HG03039 (cell line): ENCODE results near the gene USP5.

Experiments
- ATAC-seq: cut with Tn5 transposase; IDR thresholded peaks from one replicate; pipeline ENCODE4 v1.9.1; 2021; ENCODE audit warnings: mild to moderate bottlenecking, moderate library complexity; ENCODE audit not compliant: unreplicated experiment

The USP5 gene

DNA sequence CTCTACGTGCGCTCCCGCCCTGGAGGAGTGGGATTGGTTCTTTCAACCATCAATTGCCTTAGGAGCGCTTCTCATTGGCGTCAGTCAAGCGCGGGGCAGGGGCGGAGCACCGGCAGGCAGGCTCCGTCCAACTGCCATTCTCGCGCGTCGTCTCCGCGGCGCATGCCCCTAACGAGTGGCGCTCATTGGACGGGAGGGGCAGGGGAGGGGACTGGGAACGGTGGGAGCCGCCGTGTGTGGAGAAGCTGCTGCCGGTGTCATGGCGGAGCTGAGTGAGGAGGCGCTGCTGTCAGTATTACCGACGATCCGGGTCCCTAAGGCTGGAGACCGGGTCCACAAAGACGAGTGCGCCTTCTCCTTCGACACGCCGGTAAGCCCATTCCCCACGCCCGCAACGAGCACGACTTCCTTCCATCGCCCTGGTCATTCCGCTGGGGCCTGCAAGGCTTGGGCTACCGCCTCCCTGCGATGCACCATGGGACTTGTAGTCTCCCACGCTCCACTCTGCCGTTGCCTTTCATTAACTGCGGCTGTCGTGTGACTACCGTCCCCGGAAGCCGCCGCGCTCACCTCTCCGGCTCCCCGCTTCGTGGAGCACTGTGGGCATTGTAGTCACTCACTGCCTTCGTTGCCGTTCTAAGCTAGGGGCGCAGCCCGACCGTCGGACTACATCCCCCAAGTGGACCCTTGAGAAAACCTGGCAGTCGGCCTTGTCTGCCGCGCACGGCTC, at the start of gene USP5:
USP5 (plus strand) TSS at position 230 of the 730 bp plus-strand sequence; CDS start at position 260, 30 bp downstream.
- peak; percentile 63 for ATAC-seq

- no peak for ATAC-seq
Observed at GRCh38 chr12:6807170-6807569, 44.8 kb upstream of the USP5 start.

DNA sequence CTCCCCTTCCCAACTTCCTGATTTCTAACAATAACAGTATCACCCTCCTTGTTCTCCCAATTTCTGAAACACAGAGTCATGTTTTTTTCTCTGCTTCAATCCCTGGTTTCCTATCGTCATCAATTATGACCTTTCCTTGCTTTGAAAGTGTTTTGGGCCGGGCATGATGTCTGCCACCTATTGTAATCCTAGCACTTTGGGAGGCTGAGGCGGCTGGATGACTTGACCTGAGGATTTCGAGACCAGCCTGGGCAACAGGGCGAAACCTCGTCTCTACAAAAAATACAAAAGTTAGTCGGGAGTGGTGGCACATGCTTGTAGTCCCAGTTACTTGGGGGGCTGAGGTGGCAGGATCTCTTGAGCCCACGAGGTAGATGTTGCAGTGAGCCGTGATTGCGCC, 42.9 kb upstream of the USP5 start:
- ATAC-seq, result no peak

DNA sequence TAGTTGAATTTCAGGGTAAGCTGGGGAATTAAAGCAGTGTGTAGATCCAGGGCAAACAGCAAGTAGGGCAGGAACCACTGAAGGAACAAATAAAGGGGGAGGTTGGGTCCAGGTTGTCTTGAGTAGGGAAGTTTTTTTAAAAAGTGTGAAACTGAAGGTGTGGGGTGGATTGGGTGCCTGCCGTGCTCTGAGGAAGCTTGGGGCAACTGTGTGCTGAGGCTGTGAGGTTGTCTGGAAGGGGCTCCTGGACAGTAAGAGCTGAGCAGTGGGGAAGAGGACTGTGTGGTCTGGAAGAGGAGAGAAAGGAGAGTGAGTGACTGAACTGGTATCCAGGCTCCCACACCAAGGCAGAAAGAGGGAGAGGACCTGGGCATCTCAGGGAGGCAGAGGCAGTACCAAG, 41.2 kb upstream of the USP5 start:
- ATAC-seq, result no peak

DNA sequence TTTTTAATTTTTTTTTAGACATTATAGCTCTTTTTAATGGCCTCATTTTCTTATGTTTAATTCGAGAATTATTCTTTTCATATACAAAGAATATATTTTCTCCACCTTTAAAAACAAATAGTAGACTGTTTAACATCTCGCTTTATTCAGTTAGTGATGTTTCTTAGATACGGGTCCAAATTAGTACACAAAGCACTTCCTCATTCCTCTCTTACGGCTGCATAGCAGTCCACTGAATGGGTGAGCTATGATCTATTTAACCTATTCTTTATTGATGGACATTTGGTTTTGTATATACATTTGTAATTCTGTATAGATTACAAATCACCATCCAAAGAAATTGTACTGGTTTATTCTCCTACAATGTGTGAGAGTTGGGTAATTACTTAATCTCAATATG, 38.6 kb upstream of the USP5 start:
- no peak for ATAC-seq

DNA sequence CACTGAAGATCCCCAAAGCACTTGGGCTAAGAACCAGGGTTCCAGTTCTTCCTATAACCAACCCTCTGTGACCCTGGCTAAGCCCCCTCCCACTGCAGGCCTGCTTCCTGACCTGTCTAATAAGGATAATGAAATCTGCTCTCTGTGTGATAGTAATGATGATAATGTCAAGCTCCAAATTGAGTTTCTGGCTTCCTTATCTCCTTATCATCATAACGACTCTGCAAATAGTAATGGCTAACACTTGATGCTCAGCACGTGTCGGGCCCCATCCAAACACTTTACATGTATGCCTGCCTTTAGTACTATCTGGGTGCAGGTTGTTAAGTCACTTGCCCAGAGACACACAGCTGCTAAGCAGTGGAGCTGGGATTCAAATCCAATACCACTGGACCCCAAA, 35.4 kb upstream of the USP5 start:
- no peak for ATAC-seq

GRCh38 chr12:6817098-6817497, 34.9 kb upstream of the USP5 start:
- ATAC-seq, result no peak

GRCh38 chr12:6817662-6818157, 34.2 kb upstream of the USP5 start:
- ATAC-seq, result no peak

DNA sequence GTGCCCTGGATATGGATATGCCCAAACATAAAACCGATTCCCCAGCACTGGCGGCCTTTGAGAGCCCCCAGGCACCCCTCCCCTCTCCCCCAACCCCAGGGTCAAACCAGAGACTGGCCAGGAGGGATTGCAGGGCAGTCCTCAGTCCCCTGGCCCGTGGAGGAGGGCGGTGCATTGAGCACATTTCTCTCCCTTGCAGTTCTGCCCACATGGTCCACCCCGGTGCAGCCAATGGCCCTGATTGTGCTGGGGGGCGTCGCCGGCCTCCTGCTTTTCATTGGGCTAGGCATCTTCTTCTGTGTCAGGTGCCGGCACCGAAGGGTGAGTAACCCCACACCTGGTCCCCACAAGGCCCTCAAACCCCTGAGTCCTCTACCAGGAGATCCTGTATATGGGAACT, 33.7 kb upstream of the USP5 start:
- ATAC-seq, result no peak

DNA sequence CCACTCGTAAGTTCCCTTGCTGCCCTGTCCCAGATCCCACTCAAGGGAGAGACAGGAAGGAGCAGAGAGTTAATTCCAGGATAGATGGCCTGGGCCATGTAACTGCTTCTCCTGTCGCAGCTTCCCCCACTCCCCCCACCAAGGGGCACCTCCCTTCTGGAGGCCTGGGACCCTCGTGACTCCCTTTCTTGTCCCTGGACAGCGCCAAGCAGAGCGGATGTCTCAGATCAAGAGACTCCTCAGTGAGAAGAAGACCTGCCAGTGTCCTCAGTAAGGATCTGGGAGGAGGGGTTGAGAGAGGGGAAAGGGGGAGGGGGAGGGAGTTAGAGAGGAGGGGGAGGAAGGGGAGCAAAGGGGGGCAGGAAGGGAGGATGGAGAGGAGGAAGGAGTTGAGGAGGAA, 33.3 kb upstream of the USP5 start:
- ATAC-seq, result no peak

GRCh38 chr12:6819106-6820030, 32.6 kb upstream of the USP5 start:
- no peak for ATAC-seq

DNA sequence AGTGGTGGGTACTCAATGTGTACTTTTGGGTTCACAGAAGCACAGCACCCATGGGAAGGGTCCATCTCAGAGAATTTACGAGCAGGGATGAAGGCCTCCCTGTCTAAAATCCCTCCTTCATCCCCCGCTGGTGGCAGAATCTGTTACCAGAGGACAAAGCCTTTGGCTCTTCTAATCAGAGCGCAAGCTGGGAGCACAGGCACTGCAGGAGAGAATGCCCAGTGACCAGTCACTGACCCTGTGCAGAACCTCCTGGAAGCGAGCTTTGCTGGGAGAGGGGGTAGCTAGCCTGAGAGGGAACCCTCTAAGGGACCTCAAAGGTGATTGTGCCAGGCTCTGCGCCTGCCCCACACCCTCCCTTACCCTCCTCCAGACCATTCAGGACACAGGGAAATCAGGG, 31.8 kb upstream of the USP5 start:
- no peak for ATAC-seq

DNA sequence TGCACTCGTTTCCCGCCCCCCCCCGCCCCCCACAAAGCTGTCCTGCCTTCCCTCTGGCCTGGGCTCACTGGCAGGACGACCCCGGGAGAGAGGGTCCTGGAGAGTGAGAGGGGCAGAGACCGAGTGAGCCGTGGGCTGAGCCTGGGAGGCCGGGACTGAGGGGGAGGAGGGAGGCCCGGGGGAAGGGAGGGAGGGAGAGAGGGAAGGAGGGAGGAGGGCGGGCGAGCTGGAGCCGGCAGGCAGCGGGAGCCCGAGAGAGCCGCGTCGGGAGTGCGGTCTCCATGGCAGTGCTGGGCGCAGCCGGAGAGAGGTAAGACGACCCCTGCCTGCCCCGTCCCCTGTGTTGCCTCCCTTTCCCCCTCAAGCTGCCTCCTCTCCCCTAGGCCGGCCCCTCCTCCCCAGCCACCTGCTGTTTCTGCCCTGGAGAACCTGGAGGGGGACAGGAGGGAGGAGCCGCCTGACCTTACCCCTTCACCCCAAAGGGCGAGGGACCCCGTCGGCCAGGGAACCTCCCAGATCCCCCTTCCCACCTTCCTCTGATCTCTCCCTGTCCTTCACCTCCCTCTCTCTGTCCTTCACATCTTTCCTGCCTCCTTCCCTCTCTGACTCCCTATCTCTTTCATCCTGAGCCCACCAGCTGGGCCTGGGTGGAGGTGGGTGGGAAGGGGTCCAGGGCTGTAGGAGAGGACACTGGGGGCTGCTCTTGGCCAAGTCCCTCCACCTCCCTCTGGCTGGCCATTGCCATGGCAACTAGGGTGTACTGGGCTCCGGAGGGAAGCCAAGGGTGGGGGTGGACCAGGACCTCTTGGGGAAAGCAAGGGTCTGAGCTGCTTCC, 30.1 kb upstream of the USP5 start, which contains the start of gene GPR162:
GPR162 (plus strand) TSS at position 231 of the 835 bp plus-strand sequence. CDS start 2,078 bp downstream, outside the sequence.
- no peak for ATAC-seq

DNA sequence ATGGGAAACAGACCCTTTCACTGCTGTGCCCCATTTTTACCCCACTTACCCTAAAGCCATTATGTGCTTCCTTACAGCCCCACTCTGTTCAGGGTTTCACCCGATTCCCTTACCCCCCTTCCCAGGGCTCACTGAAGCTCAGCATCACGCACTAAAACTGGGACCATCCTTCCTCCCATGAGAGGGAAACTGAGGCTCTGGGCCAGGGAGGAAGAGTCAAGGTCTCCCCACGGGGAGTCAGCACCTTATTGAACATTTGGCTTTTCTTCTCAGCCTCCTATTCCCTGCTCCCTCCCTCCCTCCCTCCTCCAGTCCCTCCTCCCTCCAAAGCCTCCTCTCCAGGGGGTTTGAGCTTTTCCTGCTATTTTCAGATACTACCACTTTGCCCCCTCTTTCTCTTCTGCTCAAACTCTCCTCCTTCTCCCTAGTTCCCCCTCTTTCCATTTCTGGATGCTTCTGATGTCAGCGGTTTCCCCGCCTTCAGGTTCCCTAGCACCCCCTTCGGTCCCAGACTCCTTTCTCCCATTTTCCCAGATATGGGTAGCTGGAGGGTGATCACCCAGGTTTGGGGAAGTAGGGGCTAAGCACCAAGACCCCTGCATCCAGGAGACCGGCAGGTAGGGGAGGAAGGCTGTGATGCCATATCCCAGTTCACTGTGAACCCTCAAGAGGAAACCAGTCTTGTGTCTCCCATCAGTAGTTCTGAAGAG, 29.4 kb upstream of the USP5 start:
- no peak for ATAC-seq

DNA sequence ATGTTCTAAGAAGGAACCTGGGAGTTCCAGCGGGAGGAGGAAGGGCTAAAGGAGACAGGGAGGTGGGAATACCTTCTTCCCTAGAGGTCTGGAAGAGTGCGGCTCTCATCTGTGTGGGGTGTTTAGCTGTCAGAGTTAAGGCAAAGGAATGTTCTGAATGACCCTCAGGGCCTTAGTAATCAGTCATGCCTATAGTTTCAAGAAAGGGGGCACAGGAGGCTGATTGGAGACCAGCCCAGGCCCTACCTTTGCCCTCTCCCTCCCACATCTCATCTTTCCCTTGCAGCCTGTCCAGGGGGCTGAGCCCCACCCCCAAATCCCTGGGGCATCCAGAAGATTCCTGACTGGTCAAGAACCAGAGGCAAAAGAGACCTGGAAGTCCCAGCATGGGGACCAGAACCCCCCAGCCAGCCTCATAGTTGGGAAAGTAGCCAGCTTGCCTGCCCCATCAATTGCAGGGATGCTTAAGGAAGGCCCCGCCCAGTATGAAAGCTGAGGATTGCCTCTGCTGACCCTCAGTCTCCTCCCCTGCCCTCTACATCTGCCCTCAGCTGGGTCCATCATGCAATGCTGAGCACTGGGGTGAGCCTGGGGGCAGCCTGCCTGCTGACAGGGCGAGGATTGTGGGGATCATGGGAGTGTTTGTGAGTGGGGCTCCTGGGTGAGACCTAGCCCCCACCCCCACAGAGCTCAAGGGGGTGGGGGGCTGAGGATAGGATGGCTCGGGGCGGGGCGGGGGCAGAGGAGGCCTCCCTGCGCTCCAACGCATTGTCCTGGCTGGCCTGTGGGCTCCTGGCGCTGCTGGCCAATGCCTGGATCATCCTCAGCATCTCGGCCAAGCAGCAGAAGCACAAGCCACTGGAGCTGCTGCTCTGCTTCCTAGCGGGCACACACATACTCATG, 28.5 kb upstream of the USP5 start:
- no peak for ATAC-seq

DNA sequence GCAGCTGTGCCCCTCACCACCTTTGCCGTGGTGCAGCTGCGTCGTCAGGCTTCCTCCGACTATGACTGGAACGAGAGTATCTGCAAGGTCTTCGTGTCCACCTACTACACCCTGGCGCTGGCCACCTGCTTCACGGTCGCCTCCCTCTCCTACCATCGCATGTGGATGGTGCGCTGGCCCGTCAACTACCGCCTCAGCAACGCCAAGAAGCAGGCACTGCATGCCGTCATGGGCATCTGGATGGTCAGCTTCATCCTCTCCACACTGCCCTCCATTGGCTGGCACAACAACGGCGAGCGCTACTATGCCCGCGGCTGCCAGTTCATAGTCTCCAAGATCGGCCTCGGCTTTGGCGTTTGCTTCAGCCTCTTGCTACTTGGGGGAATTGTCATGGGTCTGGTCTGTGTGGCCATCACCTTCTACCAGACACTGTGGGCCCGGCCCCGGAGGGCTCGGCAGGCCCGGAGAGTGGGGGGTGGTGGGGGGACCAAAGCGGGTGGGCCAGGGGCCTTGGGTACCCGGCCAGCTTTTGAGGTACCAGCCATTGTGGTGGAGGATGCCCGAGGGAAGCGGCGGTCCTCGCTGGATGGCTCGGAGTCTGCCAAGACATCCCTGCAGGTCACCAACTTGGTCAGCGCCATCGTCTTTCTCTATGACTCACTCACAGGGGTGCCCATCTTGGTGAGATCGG, 27.7 kb upstream of the USP5 start:
- no peak for ATAC-seq

- no peak for ATAC-seq
Observed at GRCh38 chr12:6824901-6825381, 27.0 kb upstream of the USP5 start.

- no peak for ATAC-seq
Observed at GRCh38 chr12:6825398-6826124, 26.4 kb upstream of the USP5 start.
